Liver (tissue), 9 donors: ENCODE results near the gene MIGA1. TPM values are rescaled to one million over a fixed set of nuclear protein-coding genes. Genes with fewer than 3 reads are reported as not detected.

Experiments used
- DNase-seq: peaks from one replicate; pipeline ENCODE4 v3.0.0-alpha.2; 2017; ENCODE audit warnings: low spot score
- H3K27ac ChIP-seq, 2 donors: one replicate each; pipeline ENCODE4 v1.7.0; 2013; ENCODE audit warnings: inconsistent platforms in 2 of 2, low read length in 2 of 2, control low read depth in 1 of 2, low read depth in 1 of 2, mild to moderate bottlenecking in 1 of 2
- H3K27me3 ChIP-seq, 4 donors: one replicate each; pipeline versions ENCODE4 v1.6.1 to v1.7.0; 2013; ENCODE audit warnings: low read length in 3 of 4, inconsistent platforms in 1 of 4, mild to moderate bottlenecking in 1 of 4, moderate library complexity in 1 of 4; ENCODE audit not compliant: control insufficient read depth in 4 of 4, insufficient read depth in 4 of 4
- H3K36me3 ChIP-seq, 4 donors: one replicate each; pipeline versions ENCODE4 v1.6.1 to v1.7.0; 2013; ENCODE audit warnings: low read length in 3 of 4, mild to moderate bottlenecking in 3 of 4, low read depth in 1 of 4, moderate library complexity in 1 of 4; ENCODE audit not compliant: control insufficient read depth in 4 of 4, insufficient read depth in 3 of 4
- H3K4me1 ChIP-seq, 4 donors: one replicate each; pipeline versions ENCODE4 v1.6.1 to v1.7.0; 2013; ENCODE audit warnings: low read length in 3 of 4, mild to moderate bottlenecking in 3 of 4, moderate library complexity in 1 of 4; ENCODE audit not compliant: control insufficient read depth in 4 of 4, insufficient read depth in 4 of 4
- H3K4me3 ChIP-seq, 3 donors: one replicate each; pipeline versions ENCODE4 v1.6.1 to v1.7.0; 2013; ENCODE audit warnings: low read length in 3 of 3, control low read depth in 1 of 3, low read depth in 1 of 3, mild to moderate bottlenecking in 1 of 3
- H3K9ac ChIP-seq, 2 donors: one replicate each; pipeline ENCODE4 v1.7.0; 2013; ENCODE audit warnings: low read length in 2 of 2, mild to moderate bottlenecking in 2 of 2, moderate library complexity in 2 of 2, control low read depth in 1 of 2, low read depth in 1 of 2
- H3K9me3 ChIP-seq, 4 donors: one replicate each; pipeline versions ENCODE4 v1.6.1 to v1.7.0; 2013; ENCODE audit warnings: low read length in 3 of 4; ENCODE audit not compliant: control insufficient read depth in 4 of 4
- ATF3 ChIP-seq: IDR thresholded peaks from 2 replicates; pipeline ENCODE4 v1.6.1; 2016; ENCODE audit warnings: antibody characterized with exemption
- CTCF ChIP-seq: fragments of 150-350 bp; IDR thresholded peaks from 2 replicates; pipeline ENCODE4 v1.5.1; 2017; ENCODE audit warnings: improper control_type of control experiment, low read depth, low read length; ENCODE audit not compliant: missing input control
- EGR1 ChIP-seq, 2 donors: IDR thresholded peaks; 2 replicates each; pipeline ENCODE4 v1.6.1; 2016 to 2018; ENCODE audit warnings: antibody characterized with exemption in 2 of 2, low read depth in 2 of 2
- FOXA1 ChIP-seq: IDR thresholded peaks from 2 replicates; pipeline ENCODE4 v1.6.1; 2016; ENCODE audit warnings: antibody characterized with exemption
- FOXA2 ChIP-seq: IDR thresholded peaks from 2 replicates; pipeline ENCODE4 v1.6.1; 2016; ENCODE audit warnings: antibody characterized with exemption
- HNF4A ChIP-seq, 2 donors: conservative IDR thresholded peaks; 2 replicates each; pipeline ENCODE4 v1.6.1; 2016; ENCODE audit warnings: antibody characterized with exemption in 2 of 2, mild to moderate bottlenecking in 2 of 2
- JUND ChIP-seq, 2 donors: IDR thresholded peaks; 2 replicates each; pipeline ENCODE4 v1.6.1; 2016; ENCODE audit warnings: antibody characterized with exemption in 2 of 2
- MAX ChIP-seq: IDR thresholded peaks from 2 replicates; pipeline ENCODE4 v1.6.1; 2016; ENCODE audit warnings: antibody characterized with exemption
- NR2F2 ChIP-seq: IDR thresholded peaks from 2 replicates; pipeline ENCODE4 v1.6.1; 2016; ENCODE audit warnings: antibody characterized with exemption
- RAD21 ChIP-seq, 2 donors: IDR thresholded peaks; 2 replicates each; pipeline ENCODE4 v1.6.1; 2016; ENCODE audit warnings: antibody characterized with exemption in 2 of 2, mild to moderate bottlenecking in 2 of 2
- REST ChIP-seq: IDR thresholded peaks from 2 replicates; pipeline ENCODE4 v1.6.1; 2016; ENCODE audit warnings: antibody characterized with exemption, mild to moderate bottlenecking
- RXRA ChIP-seq, 2 donors: IDR thresholded peaks; 2 replicates each; pipeline ENCODE4 v1.6.1; 2017 to 2018; ENCODE audit warnings: antibody characterized with exemption in 2 of 2, mild to moderate bottlenecking in 1 of 2
- SP1 ChIP-seq: IDR thresholded peaks from 2 replicates; pipeline ENCODE4 v1.6.1; 2018; ENCODE audit warnings: antibody characterized with exemption, mild to moderate bottlenecking
- YY1 ChIP-seq: IDR thresholded peaks from 2 replicates; pipeline ENCODE4 v1.6.1; 2016; ENCODE audit warnings: antibody characterized with exemption, mild to moderate bottlenecking
- ZBTB33 ChIP-seq: IDR thresholded peaks from 2 replicates; pipeline ENCODE4 v1.6.1; 2016; ENCODE audit warnings: antibody characterized with exemption
- WGBS: extraction: QIAGEN DNeasy Blood & Tissue Kit; methylation state at CpG from one replicate; pipeline ENCODE4 v1.1.7; 2013; 5-methylcytosine and 5-hydroxymethylcytosine counted together
- polyA plus RNA-seq, 2 donors: library from polyadenylated mRNA; stranded (reverse) in 1 of 2; unstranded in 1 of 2; fragments of 200-250 nt in 1 of 2; fragments of >200 nt in 1 of 2; fragmentation: Nextera tagmentation in 1 of 2; extraction: Ambion mirVana in 1 of 2; gene quantifications; one replicate each; pipeline versions ENCODE4 v1.2.1 to v1.2.3, GENCODE V29; 2013 to 2015
- total RNA-seq, 2 donors: library from RNA; depleted of rRNA; stranded (reverse); fragments of >200 nt; gene quantifications; one replicate each; pipeline ENCODE4 v1.2.3, GENCODE V29; 2014
- donor health status: healthy.
- donor health status: healthy.
- donor health status: healthy.
- donor health status: healthy.
- donor health status: healthy.

Gene MIGA1
- total and polyA plus RNA-seq, 4 donors = 3.5 to 8.0 (median 6.2) TPM

- H3K36me3 ChIP-seq = peaks cover 0 to 6% (median under 1%) of the 10 kb centered on the region in 4 donors
- no peaks in the 10 kb centered on the region for H3K4me1 ChIP-seq
- no peak overlapping the region for H3K9ac ChIP-seq
- no peaks in the 10 kb centered on the region for H3K27me3 ChIP-seq
- no peak overlapping the region for H3K4me3 ChIP-seq
- DNase-seq = no peak
- no peak overlapping the region for H3K27ac ChIP-seq
- no peak for TF ChIP-seq ATF3
- 83% methylated on average over 9 of the region's 9 CpGs for WGBS
- H3K9me3 ChIP-seq = no peaks in the 10 kb centered on the region
Measured at GRCh38 chr1:77847621-77848080, 68.2 kb downstream of the MIGA1 start.

- Histone ChIP-seq H3K9ac (no peak overlapping the region), H3K9me3 (peaks cover 0 to 4% (median 0%) of the 10 kb centered on the region in 4 donors), H3K36me3 (no peaks in the 10 kb centered on the region), H3K27ac (no peak overlapping the region), H3K4me1 (no peaks in the 10 kb centered on the region), H3K27me3 (no peaks in the 10 kb centered on the region), H3K4me3 (no peak overlapping the region)
- DNase-seq = no peak
- 100% methylated on average over 1 of the region's 1 CpG for WGBS
- no peak for TF ChIP-seq ZBTB33
- no peak for TF ChIP-seq JUND (IDR thresholded peaks at IDR 0.05)
- TF ChIP-seq EGR1 (IDR thresholded peaks at IDR 0.05; ENCODE audit: low read depth in 2 of 2) = no peak
- TF ChIP-seq NR2F2 = no peak
- TF ChIP-seq YY1 = no peak
- no peak for TF ChIP-seq RXRA (IDR thresholded peaks at IDR 0.05)
- TF ChIP-seq ATF3 = no peak
- TF ChIP-seq RAD21 (IDR thresholded peaks at IDR 0.05) = no peak
- TF ChIP-seq FOXA2 = no peak
- TF ChIP-seq REST = no peak
- TF ChIP-seq CTCF = no peak
- TF ChIP-seq MAX = no peak
- TF ChIP-seq HNF4A (conservative IDR thresholded peaks at IDR 0.05) = no peak
- no peak for TF ChIP-seq FOXA1
- TF ChIP-seq SP1 = no peak
Measured at GRCh38 chr1:77850082-77850481, 70.6 kb downstream of the MIGA1 start.
